GM21619 (cell line): ENCODE results near the gene MCTP1.

ENCODE experiments used
- ATAC-seq: cut with Tn5 transposase; IDR thresholded peaks from one replicate; pipeline ENCODE4 v1.9.1; 2021; ENCODE audit not compliant: unreplicated experiment

MCTP1 gene

GRCh38 chr5:95124731-95125130, 160.2 kb downstream of the MCTP1 start:
- ATAC-seq = no peak

GRCh38 chr5:95124101-95124500, 160.8 kb downstream of the MCTP1 start:
- ATAC-seq = no peak

- ATAC-seq = no peak
Measured at GRCh38 chr5:95114902-95115301, 170.0 kb downstream of the MCTP1 start.

GRCh38 chr5:95114305-95114704, 170.6 kb downstream of the MCTP1 start:
- ATAC-seq = no peak

GRCh38 chr5:95113489-95113888, 171.4 kb downstream of the MCTP1 start:
- ATAC-seq = no peak

GRCh38 chr5:95111141-95111540, 173.8 kb downstream of the MCTP1 start:
- ATAC-seq = no peak

- no peak for ATAC-seq
Measured at GRCh38 chr5:95110118-95110517, 174.8 kb downstream of the MCTP1 start.

- no peak for ATAC-seq
Measured at GRCh38 chr5:95107138-95107537, 177.8 kb downstream of the MCTP1 start.

- ATAC-seq = no peak
Measured at GRCh38 chr5:95105638-95106037, 179.3 kb downstream of the MCTP1 start.

- peak; percentile 99 for ATAC-seq
Measured at GRCh38 chr5:95102687-95103086, 182.2 kb downstream of the MCTP1 start.

GRCh38 chr5:95102080-95102479, 182.8 kb downstream of the MCTP1 start:
- ATAC-seq = no peak

- ATAC-seq = no peak
Measured at GRCh38 chr5:95100551-95100950, 184.3 kb downstream of the MCTP1 start.

- no peak for ATAC-seq
Measured at GRCh38 chr5:95098012-95098411, 186.9 kb downstream of the MCTP1 start.

GRCh38 chr5:95093211-95093610, 191.7 kb downstream of the MCTP1 start:
- ATAC-seq = no peak

GRCh38 chr5:95090774-95091173, 194.1 kb downstream of the MCTP1 start:
- ATAC-seq = no peak

- ATAC-seq = peak; percentile 84
Measured at GRCh38 chr5:95087816-95088317, 197.0 kb downstream of the MCTP1 start.

GRCh38 chr5:95086927-95087815, 197.7 kb downstream of the MCTP1 start:
- ATAC-seq = peak; percentile 40

- no peak for ATAC-seq
Measured at GRCh38 chr5:95084757-95085156, 200.1 kb downstream of the MCTP1 start.

GRCh38 chr5:95083606-95084005, 201.3 kb downstream of the MCTP1 start:
- ATAC-seq = no peak

GRCh38 chr5:95081982-95082381, 202.9 kb downstream of the MCTP1 start:
- ATAC-seq = no peak

- peak; percentile 94 for ATAC-seq
Measured at GRCh38 chr5:95081500-95081960, 203.4 kb downstream of the MCTP1 start.

GRCh38 chr5:95080441-95080840, 204.5 kb downstream of the MCTP1 start:
- no peak for ATAC-seq

GRCh38 chr5:95080030-95080429, 204.9 kb downstream of the MCTP1 start:
- ATAC-seq = no peak
